K562 (cell line): ENCODE results near the gene TBC1D5. TPM values are rescaled to one million over a fixed set of nuclear protein-coding genes. Genes with fewer than 3 reads are reported as not detected.

ENCODE experiments used
- ARID1B ChIP-seq: fragments of 450-650 bp; IDR thresholded peaks from 2 replicates; pipeline ENCODE4 v1.6.1; 2016; ENCODE audit warnings: antibody characterized with exemption, mild to moderate bottlenecking, inconsistent platforms
- HBP1 ChIP-seq: fragments of 450-650 bp; formaldehyde crosslinking; IDR thresholded peaks from 2 replicates; pipeline ENCODE4 v1.4.0; 2022; ENCODE audit warnings: missing genetic modification characterization
- MCM7 ChIP-seq, 2 experiments: fragments of 450-650 bp; IDR thresholded peaks; 2 replicates each; pipeline ENCODE4 v1.6.1; 2016 to 2018
- ZNF407 ChIP-seq: fragments of 450-650 bp; IDR thresholded peaks from 2 replicates; pipeline ENCODE4 v1.6.1; 2016; ENCODE audit warnings: low read depth
- polyA plus RNA-seq, 8 experiments: library from polyadenylated mRNA; depleted of rRNA in 4 of 8; stranded (reverse) in 5 of 8; unstranded in 3 of 8; fragments of >200 nt; fragmentation: Nextera tagmentation in 2 of 8; fragmentation: Illumina TruSeq in 1 of 8; extraction: Ambion mirVana in 2 of 8; extraction: Trizol in 1 of 8; gene quantifications; 2 replicates each; pipeline versions ENCODE4 v1.2.1 to v1.2.3, GENCODE V29; 2011 to 2014; ENCODE audit warnings: inconsistent platforms in 1 of 8, missing spikeins in 1 of 8
- total RNA-seq, 7 experiments: library from RNA; depleted of rRNA in 6 of 7; stranded (reverse); fragments of >200 nt in 6 of 7; fragmentation: Illumina TruSeq in 2 of 7; extraction: Trizol in 2 of 7; gene quantifications; 2 replicates each; pipeline versions ENCODE4 v1.2.1 to v1.2.3, GENCODE V29; 2011 to 2021; ENCODE audit warnings: low replicate concordance in 1 of 7

Gene TBC1D5
- total and polyA plus RNA-seq, 9 of the 15 experiments (the other 6 are each of a cell fraction or from before 2014, with no cell fraction given), result 2.9 to 38.1 (median 25.6) TPM

- TF ChIP-seq ZNF407 (0 out of 2 replicates have a peak, but pooled peaks have one; percentile 12), MCM7 (IDR thresholded peaks at IDR 0.05) (peak in 1 of 2 experiments; percentile 23; a peak in 1 of 4 replicates), HBP1 (CRISPR knock-in tag) (peak; percentile 80; the same call in 1 of the 2 replicates), ARID1B (peak; percentile 25; the same call in 1 of the 2 replicates)
Measured at GRCh38 chr3:17779304-17780250, 37.1 kb upstream of the TBC1D5 start (continued).
